Transverse colon (tissue), 3 donors: ENCODE results near the gene TF.

ENCODE experiments used
- POLR2A ChIP-seq: fragments of 450-650 bp; IDR thresholded peaks from one replicate; pipeline ENCODE4 v1.6.1; 2016; ENCODE audit warnings: antibody characterized with exemption, mild to moderate bottlenecking, moderate library complexity
- TF ChIP-seq, protein P1 (sequence below), 5 experiments: fragments of 200-600 bp in 3 of 5; fragments of 450-650 bp in 2 of 5; sonication (generic) in 3 of 5; IDR thresholded peaks; 1 replicate in 2 of 5; 2 replicates in 3 of 5; pipeline ENCODE4 v1.5.1; 2016 to 2017; ENCODE audit warnings: antibody characterized with exemption in 5 of 5, inconsistent platforms in 3 of 5, mild to moderate bottlenecking in 2 of 5, moderate library complexity in 1 of 5

DNA sequence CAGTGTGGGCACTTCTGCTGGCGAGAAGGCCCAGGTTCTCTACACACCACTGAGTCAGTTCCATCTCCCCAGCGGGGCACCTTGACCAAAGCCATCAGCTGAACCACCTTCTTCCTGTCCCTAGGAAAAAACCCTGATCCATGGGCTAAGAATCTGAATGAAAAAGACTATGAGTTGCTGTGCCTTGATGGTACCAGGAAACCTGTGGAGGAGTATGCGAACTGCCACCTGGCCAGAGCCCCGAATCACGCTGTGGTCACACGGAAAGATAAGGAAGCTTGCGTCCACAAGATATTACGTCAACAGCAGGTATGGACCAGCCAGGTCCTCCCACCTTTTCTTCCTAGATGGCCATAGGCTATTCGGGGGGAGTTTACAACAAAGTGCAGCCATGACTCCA is 29.1 kb downstream of the TF start:
- TF ChIP-seq, protein P1, sequence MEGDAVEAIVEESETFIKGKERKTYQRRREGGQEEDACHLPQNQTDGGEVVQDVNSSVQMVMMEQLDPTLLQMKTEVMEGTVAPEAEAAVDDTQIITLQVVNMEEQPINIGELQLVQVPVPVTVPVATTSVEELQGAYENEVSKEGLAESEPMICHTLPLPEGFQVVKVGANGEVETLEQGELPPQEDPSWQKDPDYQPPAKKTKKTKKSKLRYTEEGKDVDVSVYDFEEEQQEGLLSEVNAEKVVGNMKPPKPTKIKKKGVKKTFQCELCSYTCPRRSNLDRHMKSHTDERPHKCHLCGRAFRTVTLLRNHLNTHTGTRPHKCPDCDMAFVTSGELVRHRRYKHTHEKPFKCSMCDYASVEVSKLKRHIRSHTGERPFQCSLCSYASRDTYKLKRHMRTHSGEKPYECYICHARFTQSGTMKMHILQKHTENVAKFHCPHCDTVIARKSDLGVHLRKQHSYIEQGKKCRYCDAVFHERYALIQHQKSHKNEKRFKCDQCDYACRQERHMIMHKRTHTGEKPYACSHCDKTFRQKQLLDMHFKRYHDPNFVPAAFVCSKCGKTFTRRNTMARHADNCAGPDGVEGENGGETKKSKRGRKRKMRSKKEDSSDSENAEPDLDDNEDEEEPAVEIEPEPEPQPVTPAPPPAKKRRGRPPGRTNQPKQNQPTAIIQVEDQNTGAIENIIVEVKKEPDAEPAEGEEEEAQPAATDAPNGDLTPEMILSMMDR (IDR thresholded peaks at IDR 0.05), result no peak
- TF ChIP-seq POLR2A, result no peak
